ENCODE measurements around the gene PRKCB.
A peak's percentile ranks its signal among the peaks of the same experiment; 100 is the strongest.

PRKCB gene

DNA sequence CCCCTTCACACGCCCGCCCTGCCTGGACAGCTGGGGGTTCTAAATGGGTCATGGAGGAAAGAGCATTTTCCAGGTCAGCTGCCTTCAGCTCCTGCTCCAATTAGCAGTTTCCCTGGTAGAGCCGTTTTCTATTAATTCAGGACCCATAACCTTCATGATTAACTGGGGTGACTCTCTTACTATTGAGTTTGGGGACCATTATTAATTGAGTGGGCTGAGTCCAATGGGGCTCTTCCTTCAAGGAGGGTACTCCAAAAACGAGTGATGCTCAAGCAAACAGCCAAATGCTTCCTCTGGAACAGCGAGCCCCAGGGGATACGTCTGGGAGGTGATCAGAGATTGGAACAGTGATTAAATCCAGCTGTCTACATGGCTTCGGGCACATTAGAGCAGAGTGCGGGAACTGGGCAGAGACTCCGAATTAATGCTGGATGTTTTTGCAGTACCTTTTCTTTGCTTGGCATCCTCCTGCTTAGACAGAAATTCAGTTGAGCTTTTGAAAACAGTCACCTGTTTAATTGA, 352.3 kb downstream of the PRKCB start:
- no peak for DNase-seq (ENCODE audit: low read depth)
- H3K4me3 ChIP-seq (ENCODE audit: low read depth, low read length): no peak overlapping the region
- TF ChIP-seq, protein P1, sequence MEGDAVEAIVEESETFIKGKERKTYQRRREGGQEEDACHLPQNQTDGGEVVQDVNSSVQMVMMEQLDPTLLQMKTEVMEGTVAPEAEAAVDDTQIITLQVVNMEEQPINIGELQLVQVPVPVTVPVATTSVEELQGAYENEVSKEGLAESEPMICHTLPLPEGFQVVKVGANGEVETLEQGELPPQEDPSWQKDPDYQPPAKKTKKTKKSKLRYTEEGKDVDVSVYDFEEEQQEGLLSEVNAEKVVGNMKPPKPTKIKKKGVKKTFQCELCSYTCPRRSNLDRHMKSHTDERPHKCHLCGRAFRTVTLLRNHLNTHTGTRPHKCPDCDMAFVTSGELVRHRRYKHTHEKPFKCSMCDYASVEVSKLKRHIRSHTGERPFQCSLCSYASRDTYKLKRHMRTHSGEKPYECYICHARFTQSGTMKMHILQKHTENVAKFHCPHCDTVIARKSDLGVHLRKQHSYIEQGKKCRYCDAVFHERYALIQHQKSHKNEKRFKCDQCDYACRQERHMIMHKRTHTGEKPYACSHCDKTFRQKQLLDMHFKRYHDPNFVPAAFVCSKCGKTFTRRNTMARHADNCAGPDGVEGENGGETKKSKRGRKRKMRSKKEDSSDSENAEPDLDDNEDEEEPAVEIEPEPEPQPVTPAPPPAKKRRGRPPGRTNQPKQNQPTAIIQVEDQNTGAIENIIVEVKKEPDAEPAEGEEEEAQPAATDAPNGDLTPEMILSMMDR (IDR thresholded peaks at IDR 0.05; ENCODE audit: insufficient read depth, low read depth, low read length, missing control alignments): no peak

- DNase-seq (ENCODE audit: low read depth): no peak
- no peak overlapping the region for H3K4me3 ChIP-seq (ENCODE audit: low read depth, low read length)
- TF ChIP-seq, protein P1 (IDR thresholded peaks at IDR 0.05; ENCODE audit: insufficient read depth, low read depth, low read length, missing control alignments): no peak
Observed at GRCh38 chr16:24188751-24189318, 353.1 kb downstream of the PRKCB start.

- H3K4me3 ChIP-seq (ENCODE audit: low read depth, low read length): no peak overlapping the region
- peak; percentile 5 for DNase-seq (ENCODE audit: low read depth)
- TF ChIP-seq, protein P1 (IDR thresholded peaks at IDR 0.05; ENCODE audit: insufficient read depth, low read depth, low read length, missing control alignments): no peak
Observed at GRCh38 chr16:24189941-24190340, 354.2 kb downstream of the PRKCB start.

GRCh38 chr16:24191876-24192402, 356.2 kb downstream of the PRKCB start:
- no peak overlapping the region for H3K4me3 ChIP-seq (ENCODE audit: low read depth, low read length)
- DNase-seq (ENCODE audit: low read depth): no peak
- TF ChIP-seq, protein P1 (IDR thresholded peaks at IDR 0.05; ENCODE audit: insufficient read depth, low read depth, low read length, missing control alignments): no peak

GRCh38 chr16:24195221-24195620, 359.4 kb downstream of the PRKCB start:
- TF ChIP-seq, protein P1 (IDR thresholded peaks at IDR 0.05; ENCODE audit: insufficient read depth, low read depth, low read length, missing control alignments): no peak
- DNase-seq (ENCODE audit: low read depth): no peak

DNA sequence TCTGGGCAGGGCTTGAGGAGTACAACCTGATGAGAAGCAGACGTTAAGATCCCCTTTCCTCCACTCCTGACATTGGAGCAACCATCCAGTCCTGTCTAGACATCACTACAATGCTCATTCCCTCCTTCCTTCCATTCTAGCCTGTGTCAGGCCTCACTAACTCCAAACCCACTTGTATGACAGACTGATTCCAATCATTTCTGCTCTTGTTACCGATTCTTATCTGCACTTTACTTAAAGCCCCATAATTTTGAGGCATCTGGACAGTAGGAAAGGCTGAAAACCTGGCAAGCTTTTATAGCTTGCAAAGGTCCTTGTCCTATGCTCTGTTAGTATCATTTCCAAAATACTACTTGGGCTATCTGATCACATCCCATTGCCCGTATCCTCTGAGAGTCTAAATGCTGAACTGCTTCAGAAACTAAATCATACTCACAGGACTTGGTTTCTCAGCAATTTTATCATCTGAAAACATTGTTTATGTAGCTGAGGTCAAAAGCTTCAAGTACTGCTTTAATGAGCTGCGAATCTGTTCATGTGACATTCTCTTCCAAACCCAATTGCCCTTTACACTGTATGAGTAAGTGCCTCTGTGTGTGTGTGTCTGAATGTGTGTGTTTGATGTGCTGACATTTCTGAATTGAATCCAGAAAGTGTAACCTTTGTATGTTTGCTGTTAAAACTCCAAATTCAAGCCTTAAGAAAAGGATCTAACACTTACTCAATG, 363.2 kb downstream of the PRKCB start:
- H3K4me3 ChIP-seq (ENCODE audit: low read depth, low read length): no peak overlapping the region
- DNase-seq (ENCODE audit: low read depth): no peak
- TF ChIP-seq, protein P1 (IDR thresholded peaks at IDR 0.05; ENCODE audit: insufficient read depth, low read depth, low read length, missing control alignments): no peak

More at GRCh38 chr16:24195221-24195620, 359.4 kb downstream of the PRKCB start:
- H3K4me3 ChIP-seq (ENCODE audit: low read depth, low read length): no peak overlapping the region
